SU-DHL-6 (cell line): ENCODE data around the gene CACNA2D1.

Source experiments
- H2AFZ ChIP-seq: fragments of 200-600 bp; sonication (generic); 2 replicates; pipeline ENCODE4 v1.6.1; 2014; ENCODE audit warnings: low read depth, mild to moderate bottlenecking, moderate library complexity, mixed read lengths, antibody characterized with exemption, low read length; ENCODE audit not compliant: severe bottlenecking
- H3F3A ChIP-seq: fragments of 200-600 bp; shearing (Covaris generic); 2 replicates; pipeline ENCODE4 v1.6.0; 2016; ENCODE audit warnings: antibody characterized with exemption, mild to moderate bottlenecking; ENCODE audit not compliant: insufficient read depth
- H3K27ac ChIP-seq: fragments of 200-600 bp; sonication (generic); 2 replicates; pipeline ENCODE4 v1.5.1; 2016; ENCODE audit warnings: low read depth, mild to moderate bottlenecking, low read length, moderate library complexity, mixed read lengths
- H3K27me3 ChIP-seq: fragments of 200-600 bp; sonication (generic), shearing (Covaris generic); 2 replicates; pipeline ENCODE4 v1.6.0; 2014; ENCODE audit warnings: mild to moderate bottlenecking, low read length
- H3K36me3 ChIP-seq: fragments of 200-600 bp; sonication (generic); 2 replicates; pipeline ENCODE4 v1.6.1; 2014; ENCODE audit warnings: mild to moderate bottlenecking, low read length, mixed read lengths
- H3K4me2 ChIP-seq: fragments of 300-600, 200-600 bp; shearing (Covaris generic), sonication (generic); 2 replicates; pipeline ENCODE4 v1.6.0; 2014; ENCODE audit warnings: low read length, low read depth, mild to moderate bottlenecking; ENCODE audit not compliant: poor library complexity, severe bottlenecking
- H3K4me3 ChIP-seq: fragments of 200-600 bp; sonication (generic); 2 replicates; pipeline ENCODE4 v1.5.1; 2014; ENCODE audit warnings: antibody characterized with exemption, low read length, mild to moderate bottlenecking, mixed read lengths; ENCODE audit not compliant: insufficient read depth, poor library complexity, severe bottlenecking
- H3K79me2 ChIP-seq: fragments of 200-600 bp; sonication (generic); 2 replicates; pipeline ENCODE4 v1.6.1; 2014; ENCODE audit warnings: mild to moderate bottlenecking, low read length, moderate library complexity; ENCODE audit not compliant: insufficient read depth
- H3K9ac ChIP-seq: fragments of 200-600 bp; sonication (generic); 2 replicates; pipeline ENCODE4 v1.7.0; 2014; ENCODE audit warnings: mild to moderate bottlenecking, low read length
- H3K9me2 ChIP-seq: fragments of 200-600 bp; sonication (generic); replicated peaks from 2 replicates; pipeline ENCODE4 v1.6.1; 2014; ENCODE audit warnings: low read length; ENCODE audit not compliant: insufficient read depth
- H3K9me3 ChIP-seq: fragments of 200-600 bp; sonication (generic); 2 replicates; pipeline ENCODE4 v1.6.1; 2014; ENCODE audit warnings: low read length, mixed read lengths; ENCODE audit not compliant: insufficient read depth
- H4K20me1 ChIP-seq: fragments of 200-600 bp; sonication (generic); 2 replicates; pipeline ENCODE4 v1.6.1; 2014; ENCODE audit warnings: low read depth, mild to moderate bottlenecking, antibody characterized with exemption, low read length, moderate library complexity, mixed read lengths
- CTCF ChIP-seq: fragments of 200-600 bp; sonication (generic); IDR thresholded peaks from one replicate; pipeline ENCODE4 v1.5.1; 2017; ENCODE audit warnings: antibody characterized with exemption, mild to moderate bottlenecking, low read length, moderate library complexity; ENCODE audit not compliant: insufficient read depth, poor library complexity, severe bottlenecking
- EZH2phosphoT487 ChIP-seq: fragments of 200-600 bp; sonication (generic), shearing (Covaris generic); conservative IDR thresholded peaks from 2 replicates; pipeline ENCODE4 v1.6.1; 2018; ENCODE audit warnings: mild to moderate bottlenecking, antibody characterized with exemption, low read length, moderate library complexity, mixed read lengths

CACNA2D1 gene

GRCh38 chr7:82384779-82385178 is 58.8 kb downstream of the CACNA2D1 start:
- Histone ChIP-seq H3K27me3 (no peaks in the 10 kb centered on the region), H3K27ac (no peak overlapping the region), H3K9me3 (no peaks in the 10 kb centered on the region), H3F3A (no peaks in the 10 kb centered on the region), H3K36me3 (no peaks in the 10 kb centered on the region), H2AFZ (no peak overlapping the region), H3K9ac (no peak overlapping the region), H3K4me3 (no peak overlapping the region), H4K20me1 (no peaks in the 10 kb centered on the region), H3K4me2 (no peak overlapping the region), H3K9me2 (no peaks in the 10 kb centered on the region), H3K79me2 (no peaks in the 10 kb centered on the region)
- TF ChIP-seq CTCF: no peak
- TF ChIP-seq EZH2phosphoT487: no peak

GRCh38 chr7:82384051-82384464 is 59.5 kb downstream of the CACNA2D1 start:
- Histone ChIP-seq H3K27me3 (no peaks in the 10 kb centered on the region), H3K9me2 (no peaks in the 10 kb centered on the region), H3K36me3 (no peaks in the 10 kb centered on the region), H3K4me3 (no peak overlapping the region), H2AFZ (no peak overlapping the region), H3K9me3 (no peaks in the 10 kb centered on the region), H3F3A (no peaks in the 10 kb centered on the region), H3K27ac (no peak overlapping the region), H4K20me1 (no peaks in the 10 kb centered on the region), H3K9ac (no peak overlapping the region), H3K4me2 (no peak overlapping the region), H3K79me2 (no peaks in the 10 kb centered on the region)
- no peak for TF ChIP-seq CTCF
- TF ChIP-seq EZH2phosphoT487: no peak

- TF ChIP-seq EZH2phosphoT487 (no peak), CTCF (no peak)
- Histone ChIP-seq H3K79me2 (no peaks in the 10 kb centered on the region), H3K9me2 (no peaks in the 10 kb centered on the region), H3F3A (no peaks in the 10 kb centered on the region), H3K4me3 (no peak overlapping the region), H3K4me2 (no peak overlapping the region), H3K27ac (no peak overlapping the region), H3K9me3 (no peaks in the 10 kb centered on the region), H3K36me3 (no peaks in the 10 kb centered on the region), H3K27me3 (no peaks in the 10 kb centered on the region), H2AFZ (no peak overlapping the region), H3K9ac (no peak overlapping the region), H4K20me1 (no peaks in the 10 kb centered on the region)
Observed at GRCh38 chr7:82382276-82382675, 61.3 kb downstream of the CACNA2D1 start.

- no peak overlapping the region for H3K9ac ChIP-seq
- no peaks in the 10 kb centered on the region for H3K27me3 ChIP-seq
- no peak overlapping the region for H2AFZ ChIP-seq
- H3K9me2 ChIP-seq: no peaks in the 10 kb centered on the region
- H4K20me1 ChIP-seq: no peaks in the 10 kb centered on the region
- no peaks in the 10 kb centered on the region for H3K36me3 ChIP-seq
- H3K27ac ChIP-seq: no peak overlapping the region
- no peaks in the 10 kb centered on the region for H3K79me2 ChIP-seq
- H3K4me2 ChIP-seq: no peak overlapping the region
- H3K4me3 ChIP-seq: no peak overlapping the region
- H3F3A ChIP-seq: no peaks in the 10 kb centered on the region
- H3K9me3 ChIP-seq: no peaks in the 10 kb centered on the region
- TF ChIP-seq EZH2phosphoT487 (no peak), CTCF (no peak)
Observed at GRCh38 chr7:82376739-82377138, 66.8 kb downstream of the CACNA2D1 start.
